Right hindlimb (tissue), 1 donor: Measurements from ENCODE around the gene CYTH4.

Experiments
- DNase-seq: peaks from one replicate; pipeline ENCODE4 v3.0.0-alpha.2; 2018

Gene CYTH4

DNA sequence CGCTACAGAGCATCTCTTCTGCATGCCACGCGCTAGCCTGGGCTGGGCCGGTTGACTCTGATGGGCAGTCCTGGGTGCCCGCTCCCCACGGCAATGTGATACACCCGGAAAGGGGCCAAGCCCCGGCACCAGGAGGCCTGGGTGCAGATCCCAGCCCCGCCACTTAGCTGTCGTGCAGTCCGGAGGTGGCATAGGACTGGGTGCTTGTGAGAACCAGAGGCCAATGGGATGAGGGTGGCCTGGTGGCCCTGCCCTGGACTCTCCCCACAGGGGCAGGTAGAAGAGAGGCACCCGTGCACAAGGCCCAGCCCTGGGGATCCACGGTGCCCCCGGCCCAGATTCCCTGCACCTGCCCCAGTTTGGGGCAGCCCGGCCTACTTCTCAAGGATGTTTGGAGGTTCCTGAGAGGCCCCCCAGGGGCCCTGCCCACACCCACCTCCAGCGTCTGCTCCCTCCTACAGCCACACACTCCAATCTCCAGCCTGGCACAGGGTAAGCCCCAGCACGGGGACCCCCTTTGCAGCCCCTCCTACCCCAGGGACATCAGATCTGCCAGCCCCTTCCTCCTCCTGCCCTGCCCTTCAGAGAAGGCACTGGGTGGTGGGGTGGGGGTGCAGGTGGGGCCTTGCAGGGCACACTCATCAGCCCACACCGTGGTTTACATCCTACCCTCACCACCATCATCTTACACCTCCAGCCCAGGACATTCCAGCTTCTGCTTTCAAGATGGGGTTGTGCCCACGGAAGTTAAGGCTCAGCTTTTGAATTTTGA lies 66.9 kb downstream of the CYTH4 start:
- DNase-seq = no peak

DNA sequence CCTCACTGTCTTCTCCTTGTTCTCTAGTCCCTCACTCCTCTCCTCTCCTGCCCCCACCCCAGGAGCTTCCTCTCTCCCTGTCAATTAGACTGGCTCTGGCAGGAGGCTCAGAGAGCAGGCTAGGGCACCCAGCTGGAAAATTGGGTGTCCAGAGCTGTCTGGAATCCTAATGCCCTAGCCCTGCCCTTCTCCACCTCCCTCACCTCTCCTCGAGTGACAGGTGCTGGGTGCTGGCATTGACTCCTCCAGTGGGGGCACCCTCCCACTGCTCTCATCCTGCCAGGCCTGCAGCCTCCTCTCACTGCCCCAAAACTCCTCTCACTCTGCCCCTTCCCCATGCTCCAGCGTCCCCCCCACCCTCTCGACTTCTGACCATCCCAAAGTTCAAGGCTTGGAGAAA lies 68.9 kb downstream of the CYTH4 start:
- no peak for DNase-seq

DNA sequence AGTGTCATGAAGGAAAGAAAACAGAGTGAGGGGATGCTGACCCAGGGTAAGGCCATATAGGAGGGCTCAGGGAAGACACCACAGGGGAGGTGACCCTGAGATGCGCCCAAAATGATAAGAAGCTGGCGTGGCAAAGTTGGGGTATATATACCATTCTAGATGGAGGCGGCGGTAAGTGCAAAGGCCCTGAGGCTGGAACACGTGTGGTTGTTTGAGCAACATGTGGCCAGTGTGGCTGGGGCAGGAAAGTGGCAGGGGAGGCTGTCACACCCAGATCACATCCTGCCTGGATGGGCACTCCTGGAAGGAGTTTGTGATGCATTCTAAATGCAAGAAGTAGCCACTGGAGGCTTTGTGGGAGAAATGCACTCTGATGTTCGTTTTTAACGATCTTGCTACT lies 70.2 kb downstream of the CYTH4 start:
- no peak for DNase-seq

DNA sequence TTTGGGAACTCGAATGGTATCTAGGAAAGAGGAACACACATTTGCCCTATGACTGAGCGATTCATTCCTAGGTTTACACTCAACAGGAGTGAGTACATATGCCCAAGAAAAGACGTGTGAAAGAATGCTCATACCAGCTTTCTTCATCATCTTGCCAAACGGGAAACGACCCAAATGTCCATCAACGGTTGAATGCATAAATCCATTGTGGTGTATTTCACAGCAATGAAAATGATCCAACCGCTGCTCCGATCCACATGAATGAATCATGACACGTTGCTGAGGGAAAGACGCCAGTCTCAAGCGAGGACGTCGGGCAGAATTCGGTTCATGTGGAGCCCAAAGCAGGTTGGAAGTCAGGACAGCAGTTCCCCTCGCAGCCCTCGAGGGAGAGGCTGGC lies 71.5 kb downstream of the CYTH4 start:
- no peak for DNase-seq

DNA sequence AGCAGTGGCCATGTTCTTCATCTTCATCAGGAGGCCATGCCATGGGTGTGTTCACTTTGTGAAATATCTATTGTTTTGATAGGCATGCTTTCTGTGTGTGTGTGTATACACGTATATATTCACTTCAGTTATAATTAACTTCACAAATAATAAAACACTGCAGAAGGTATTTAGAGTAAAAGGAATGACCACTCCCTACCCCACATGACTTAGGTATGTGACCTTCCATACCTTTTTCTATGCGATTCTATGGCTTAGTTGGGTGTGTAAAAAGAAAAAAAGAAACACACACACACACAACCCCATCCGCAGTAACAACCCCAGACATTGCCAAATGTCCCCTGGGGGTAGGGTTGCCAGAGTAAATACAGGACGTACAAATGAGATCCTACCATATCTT lies 72.0 kb downstream of the CYTH4 start:
- no peak for DNase-seq

DNA sequence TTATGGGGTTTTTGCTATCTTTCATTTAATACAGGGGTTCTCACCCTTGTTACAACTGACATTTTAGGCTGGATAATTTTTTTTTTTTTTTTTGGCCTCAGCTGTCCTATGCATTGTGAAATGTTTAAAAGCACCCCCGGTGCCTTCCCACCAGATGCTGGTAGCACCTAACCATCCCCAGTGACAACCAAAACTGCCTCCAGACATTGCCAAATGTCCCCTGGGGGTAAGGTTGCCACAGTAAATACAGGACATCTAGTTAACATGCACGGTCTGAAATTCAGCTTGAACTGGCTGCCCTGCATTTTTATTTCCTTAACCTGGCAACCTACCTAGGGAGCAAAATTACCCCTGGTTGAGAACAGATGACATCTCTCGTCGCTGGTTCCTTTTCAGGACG lies 72.4 kb downstream of the CYTH4 start:
- DNase-seq = no peak

DNA sequence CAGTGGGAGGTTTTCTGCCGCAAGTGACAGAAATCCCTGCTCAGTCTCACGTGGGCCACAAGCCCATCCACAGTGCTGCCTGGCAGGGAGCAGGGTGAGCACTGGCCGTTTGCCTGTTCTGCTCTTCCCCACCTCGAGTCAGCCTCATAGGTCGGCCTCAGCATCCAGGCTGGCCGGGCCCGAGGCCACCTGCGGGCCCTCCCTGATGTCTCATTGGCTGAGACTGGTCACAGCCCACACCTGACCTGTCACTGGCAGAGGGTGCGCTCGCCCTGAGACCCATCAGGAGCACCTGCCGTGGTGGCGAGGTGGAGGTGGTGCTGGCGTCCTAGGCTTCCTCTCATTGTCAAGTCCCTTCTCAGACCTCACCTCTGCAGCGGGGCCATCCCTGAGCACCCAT lies 72.9 kb downstream of the CYTH4 start:
- DNase-seq = no peak

DNA sequence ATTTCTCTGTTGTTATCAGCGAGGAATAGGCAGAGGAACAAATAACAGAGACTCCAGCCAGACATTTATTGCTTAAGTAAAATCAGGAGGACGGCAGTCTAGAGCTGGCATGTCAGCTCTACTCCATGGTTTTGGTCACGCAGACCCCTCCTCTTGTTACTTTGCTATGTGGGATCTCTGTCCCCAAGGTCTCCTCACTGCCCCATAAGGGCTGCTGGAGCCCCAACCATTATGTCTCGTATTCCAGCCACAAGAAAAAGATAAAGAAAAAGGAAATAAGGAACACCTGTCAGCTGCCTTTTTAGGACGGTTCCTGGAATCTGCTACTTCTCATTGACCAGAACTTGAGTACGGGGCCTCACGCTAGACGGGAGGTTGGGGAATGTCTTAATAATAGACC lies 74.6 kb downstream of the CYTH4 start:
- no peak for DNase-seq

DNA sequence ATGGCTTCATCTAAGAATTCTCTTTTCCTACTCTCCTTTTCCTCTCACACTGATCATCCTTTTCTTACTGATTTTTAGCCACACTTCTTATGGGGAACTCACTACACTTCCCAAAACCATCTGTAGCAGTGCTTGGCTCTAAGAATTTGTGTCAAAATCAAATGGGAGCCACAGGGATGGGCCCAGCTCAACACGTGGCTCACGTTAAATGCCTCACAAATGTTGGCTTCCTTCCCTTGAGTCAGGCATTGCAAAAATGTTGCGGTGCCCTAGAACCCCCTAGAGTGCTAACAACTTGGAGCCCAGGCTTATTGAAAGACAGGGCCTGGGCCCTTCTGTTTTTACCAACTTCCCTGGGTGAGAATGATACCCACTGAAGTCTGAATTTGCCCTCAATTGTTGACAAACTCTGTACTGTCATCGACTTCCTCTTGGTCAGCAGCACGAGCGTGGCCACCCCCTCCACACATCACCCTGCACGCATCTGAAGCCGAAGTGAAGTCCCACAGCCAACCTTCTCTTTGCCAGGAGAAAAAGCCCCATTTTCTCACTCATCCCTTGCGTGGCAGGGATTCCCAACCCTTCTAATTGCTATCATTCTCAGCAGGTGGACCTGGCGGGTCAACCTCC lies 75.3 kb downstream of the CYTH4 start:
- no peak for DNase-seq

DNA sequence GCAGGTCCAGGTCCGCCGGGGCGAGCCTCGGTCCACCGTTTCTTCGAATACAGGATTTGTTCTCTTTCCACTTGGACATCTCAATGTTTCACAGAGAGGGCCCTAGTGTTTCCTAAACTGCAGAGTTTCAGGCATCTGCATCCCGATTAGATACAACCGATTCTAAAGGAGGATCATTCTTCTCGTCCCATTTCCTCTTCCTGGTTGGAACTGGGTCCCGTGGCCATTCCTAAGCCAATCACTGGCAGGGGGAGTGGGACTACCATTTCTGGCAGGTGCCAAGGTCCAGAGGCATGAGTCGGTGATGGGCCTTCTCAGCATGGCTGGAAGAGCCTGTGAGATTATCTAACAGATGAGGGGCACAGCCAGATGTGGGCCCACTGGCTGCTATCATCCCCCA lies 76.1 kb downstream of the CYTH4 start:
- DNase-seq = no peak

DNA sequence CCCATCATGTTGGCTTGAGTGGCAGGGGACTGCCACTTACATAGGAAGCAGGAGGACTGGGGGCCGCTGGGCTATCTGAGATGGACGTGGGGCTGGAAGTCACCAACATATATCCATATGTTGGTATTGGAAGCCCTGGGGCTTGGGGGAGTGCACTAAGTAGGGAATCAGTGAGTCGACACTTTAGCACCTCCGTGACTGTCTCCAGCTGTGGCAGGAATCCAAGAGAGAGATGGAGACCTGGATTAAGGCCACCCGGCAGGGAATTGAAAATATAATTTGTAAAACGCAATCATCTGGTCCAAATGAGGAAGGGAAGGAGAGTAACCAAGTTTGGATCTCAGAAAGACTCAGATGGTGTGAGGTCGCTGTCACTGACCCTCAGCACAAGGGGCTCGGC lies 76.6 kb downstream of the CYTH4 start:
- DNase-seq = no peak

DNA sequence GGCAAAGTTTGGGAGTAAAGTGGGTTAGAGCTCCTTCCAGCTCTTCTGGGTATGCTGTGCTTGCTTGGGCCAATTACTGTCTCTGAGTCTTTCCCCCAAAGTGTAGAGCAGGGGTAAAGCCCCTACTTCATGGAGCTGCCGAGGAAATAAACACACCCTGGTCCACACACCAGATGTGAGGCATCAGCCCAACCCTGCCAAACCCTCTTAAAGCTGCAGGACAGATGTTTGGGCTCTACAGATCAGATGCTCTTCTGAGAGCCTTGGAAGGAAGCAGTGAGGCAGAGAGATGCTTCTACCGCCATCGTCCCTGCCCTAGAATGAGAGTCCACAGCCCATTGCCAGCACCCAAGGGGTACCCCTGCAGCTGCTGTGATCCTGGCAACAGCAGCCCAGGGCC lies 80.3 kb downstream of the CYTH4 start:
- no peak for DNase-seq

DNA sequence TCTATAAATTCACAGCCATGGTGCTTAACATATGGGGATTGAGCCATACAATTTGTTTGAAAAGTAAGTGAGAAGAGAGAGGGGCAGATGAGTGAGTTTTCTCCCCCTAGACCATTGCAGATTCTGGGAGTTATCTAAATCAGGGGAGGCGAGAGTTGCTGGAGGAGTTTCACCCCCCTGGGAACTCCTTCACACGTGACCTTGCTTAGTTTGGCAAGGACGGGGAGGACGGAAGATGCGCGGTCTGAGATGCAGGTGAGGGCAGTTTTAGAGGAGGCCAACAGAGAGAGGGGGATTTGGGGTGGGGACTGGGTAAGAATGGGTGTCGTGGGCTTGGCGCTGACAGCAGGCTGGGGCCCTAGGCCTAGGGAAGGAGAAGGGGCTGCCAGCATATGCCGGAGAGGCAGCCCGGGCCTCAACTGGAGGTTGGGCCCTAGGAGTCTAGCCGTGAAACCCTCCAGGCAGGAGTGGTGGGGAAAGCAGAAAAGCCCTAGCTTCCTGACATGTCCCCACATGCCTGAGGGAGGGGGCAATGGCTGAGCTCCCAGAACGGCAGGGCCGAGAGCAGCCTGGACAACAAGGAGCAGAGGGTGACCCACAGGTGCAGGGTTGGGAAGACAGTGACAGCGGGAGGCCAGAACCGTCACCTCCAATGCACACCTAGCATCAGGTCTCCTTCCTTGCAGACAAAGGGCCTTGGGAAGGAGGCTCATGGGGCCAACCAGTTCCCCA lies 81.1 kb downstream of the CYTH4 start:
- DNase-seq = no peak
